HG03064 (cell line): ENCODE data around the gene CD1E.
A peak's percentile ranks its signal among the peaks of the same experiment; 100 is the strongest.
"Not testable (repeated sequence)": the region's sequence is repeated elsewhere in the genome, so short reads cannot be mapped to it uniquely, and the experiment has no call there.

Source experiments
- ATAC-seq: cut with Tn5 transposase; IDR thresholded peaks from one replicate; pipeline ENCODE4 v1.9.1; 2021; ENCODE audit warnings: low read depth; ENCODE audit not compliant: unreplicated experiment

CD1E gene

DNA sequence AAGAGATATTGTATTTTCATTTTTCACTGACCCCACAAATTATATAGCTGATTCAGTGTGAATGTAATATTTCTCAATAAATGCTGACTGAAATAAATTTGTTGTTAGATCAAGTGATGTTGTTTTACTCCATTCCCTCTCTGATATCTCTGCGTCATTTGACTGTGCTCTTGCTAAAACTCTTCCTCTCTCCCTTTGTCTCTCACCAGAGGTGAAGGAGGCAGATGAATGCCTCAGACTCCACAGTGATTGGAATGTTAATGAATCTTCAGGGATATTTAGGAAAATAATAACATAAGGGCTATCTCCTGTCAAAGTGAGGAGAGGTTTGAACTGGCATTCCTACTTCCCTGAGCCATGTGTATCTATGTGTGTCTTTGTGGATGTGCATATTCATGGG lies 3.7 kb downstream of the CD1E start:
- no peak for ATAC-seq

- no peak for ATAC-seq
Measured at GRCh38 chr1:158362482-158362881, 8.8 kb downstream of the CD1E start.

- ATAC-seq: no peak
Measured at GRCh38 chr1:158362941-158363340, 9.2 kb downstream of the CD1E start.

GRCh38 chr1:158366783-158367182 lies 13.1 kb downstream of the CD1E start:
- no peak for ATAC-seq

DNA sequence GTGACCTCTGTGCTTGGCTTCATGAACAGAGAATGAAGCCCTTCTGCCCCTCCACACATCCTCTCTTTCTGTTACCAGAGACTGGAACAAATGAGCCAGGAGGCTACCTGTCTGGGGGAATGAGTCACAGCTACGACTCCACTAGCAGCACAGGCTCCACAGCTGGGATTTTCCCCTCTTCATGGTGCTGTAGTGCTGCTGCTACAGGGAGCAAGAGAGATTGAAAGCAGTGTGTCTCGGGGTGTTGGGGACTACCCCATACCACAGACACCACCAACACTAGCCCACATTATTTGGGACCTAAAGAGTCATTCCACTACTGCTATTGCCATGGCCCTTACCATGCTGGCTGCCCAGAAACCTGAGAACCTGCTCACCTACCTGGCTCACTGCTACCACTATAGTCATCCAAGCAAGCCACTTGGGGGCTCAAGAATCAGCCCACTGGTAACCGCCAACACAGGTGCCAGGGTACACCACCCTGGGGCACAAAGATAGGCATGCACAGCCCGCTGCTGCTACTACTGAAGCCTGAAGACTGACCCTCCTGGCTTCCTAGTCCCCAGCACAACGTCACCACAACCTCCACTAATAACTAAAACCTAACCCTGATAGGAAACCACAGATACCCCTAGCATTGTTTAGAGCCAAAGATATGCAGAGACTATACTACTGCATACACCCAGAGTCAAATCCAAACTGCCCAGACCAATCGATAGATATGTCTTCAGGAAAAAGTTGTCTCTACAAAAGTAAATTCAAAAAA lies 17.7 kb downstream of the CD1E start:
- peak; percentile 96 for ATAC-seq

DNA sequence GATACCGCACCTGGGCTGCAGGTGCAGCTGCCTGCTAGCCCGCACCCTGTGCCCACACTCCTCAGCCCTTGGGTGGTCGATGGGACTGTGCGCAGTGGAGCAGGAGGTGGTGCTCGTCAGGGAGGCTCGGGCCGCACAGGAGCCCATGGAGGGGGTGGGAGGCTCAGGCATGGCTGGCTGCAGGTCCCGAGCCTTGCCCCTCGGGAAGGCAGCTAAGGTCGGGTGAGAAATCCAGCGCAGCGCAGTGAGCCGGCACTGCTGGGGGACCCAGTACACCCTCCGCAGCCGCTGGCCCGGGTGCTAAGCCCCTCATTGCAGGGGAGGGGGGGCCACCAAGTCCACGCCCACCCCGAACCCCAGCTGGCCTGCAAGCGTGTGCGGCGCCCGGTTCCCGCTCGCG lies 20.4 kb downstream of the CD1E start:
- not testable (repeated sequence) for ATAC-seq

- ATAC-seq: no peak
Measured at GRCh38 chr1:158374860-158375259, 21.2 kb downstream of the CD1E start.

DNA sequence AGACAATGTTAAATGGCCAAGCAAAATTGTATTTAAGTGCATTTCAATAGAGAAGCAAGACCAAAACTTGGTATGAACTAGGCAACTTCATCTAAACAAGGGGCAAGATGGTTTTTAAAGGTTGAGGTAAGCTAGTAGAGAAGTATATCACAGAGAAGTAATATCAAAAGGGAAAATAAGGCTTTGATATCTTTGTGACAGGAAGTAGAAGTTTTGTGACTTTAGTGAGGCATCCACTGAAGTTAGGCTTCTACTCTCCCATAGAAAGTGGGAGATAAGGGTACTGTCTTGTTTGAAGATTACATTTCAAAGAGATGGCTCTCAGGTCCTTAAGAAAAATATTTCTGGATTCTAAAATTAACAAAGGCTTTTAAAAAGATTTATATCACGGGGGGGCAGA lies 36.6 kb downstream of the CD1E start:
- no peak for ATAC-seq

GRCh38 chr1:158391099-158391498 lies 37.4 kb downstream of the CD1E start:
- ATAC-seq: no peak

DNA sequence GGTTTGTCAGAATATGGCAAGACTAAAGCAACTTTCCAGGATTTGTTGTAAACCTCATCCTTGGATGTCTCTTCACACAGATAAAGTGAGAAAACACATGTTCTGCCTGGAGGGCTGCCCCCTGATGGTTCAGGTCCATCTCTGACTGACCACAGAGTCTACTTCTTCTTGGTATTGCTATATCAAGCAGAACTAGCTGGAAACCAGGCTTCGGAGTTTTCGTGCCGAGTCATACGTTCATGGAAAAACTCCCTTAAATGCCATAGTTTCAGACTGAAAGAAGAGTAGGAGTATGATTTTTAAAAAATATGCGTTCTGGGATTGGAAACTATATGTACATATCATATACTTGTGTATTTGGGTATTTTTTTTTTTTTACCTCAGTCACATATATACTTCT lies 39.8 kb downstream of the CD1E start:
- ATAC-seq: no peak

DNA sequence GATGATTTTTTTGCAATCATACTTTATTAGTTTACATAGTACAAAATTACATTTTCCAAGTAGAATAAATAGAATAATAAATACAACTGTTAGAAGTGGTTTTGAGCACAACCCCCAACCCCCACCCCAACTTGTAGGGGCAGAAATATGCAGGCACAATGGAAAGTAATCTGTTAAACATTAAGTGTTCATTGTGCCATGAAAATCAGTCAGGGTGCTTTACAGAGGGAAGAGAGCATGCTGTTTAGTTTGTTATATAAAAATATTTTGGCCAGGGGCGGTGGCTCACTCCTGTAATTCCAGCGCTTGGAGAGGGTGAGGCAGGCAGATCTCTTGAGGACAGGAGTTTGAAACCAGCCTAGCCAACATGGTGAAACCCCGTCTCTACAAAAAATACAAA lies 43.0 kb downstream of the CD1E start:
- no peak for ATAC-seq

GRCh38 chr1:158398818-158399514 lies 45.3 kb downstream of the CD1E start, which contains the start of gene OR10T2:
TSS of gene OR10T2 (minus strand) at chr1:158399466. CDS start at chr1:158399466, 0 bp downstream.
- no peak for ATAC-seq

DNA sequence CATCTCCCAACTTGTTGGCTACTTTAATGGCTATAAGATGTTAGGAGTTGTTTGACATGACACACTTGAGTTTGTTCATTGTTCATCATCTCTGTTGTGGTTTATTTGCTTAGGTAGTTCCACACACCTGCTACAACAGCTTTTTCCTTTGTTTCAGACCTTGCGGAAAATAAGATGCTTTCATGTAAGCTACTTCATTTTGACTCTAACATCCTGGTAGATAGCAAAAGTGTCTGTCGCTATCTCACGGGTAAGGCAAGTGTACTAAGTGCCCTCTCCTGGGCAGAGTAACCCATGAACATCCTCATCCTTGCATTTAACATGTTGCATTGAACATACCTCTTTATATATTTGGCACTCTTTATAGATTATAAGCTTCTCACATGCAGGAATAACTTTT lies 47.2 kb downstream of the CD1E start:
- no peak for ATAC-seq

- ATAC-seq: no peak
Measured at GRCh38 chr1:158407092-158407491, 53.4 kb downstream of the CD1E start.
